ENCODE results near the gene DDX3X. TPM values are rescaled to one million over a fixed set of nuclear protein-coding genes. Genes with fewer than 3 reads are reported as not detected.

DDX3X gene
- total and polyA plus RNA-seq, 10 of the 15 experiments (the other 5 are each of a cell fraction or from before 2014, with no cell fraction given), result 52.0 to 283 (median 172) TPM

DNA sequence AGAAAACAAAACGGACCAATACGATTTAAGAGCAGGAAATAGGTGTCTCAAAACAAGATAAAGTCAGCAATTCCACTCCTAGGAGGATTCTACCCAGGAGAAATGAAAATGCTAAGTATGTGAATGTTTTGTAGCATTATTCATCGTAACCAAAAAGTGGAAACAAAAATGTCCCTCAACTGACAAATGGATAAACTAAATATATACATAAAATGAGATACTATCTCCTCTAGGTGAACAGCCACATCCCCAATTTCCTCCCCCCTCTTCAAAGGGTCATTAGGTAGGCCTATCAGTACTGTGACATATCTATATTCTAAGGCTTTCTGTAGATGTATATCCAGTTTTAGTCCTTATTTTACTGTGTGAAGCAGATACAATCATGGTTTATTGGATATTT lies 18.0 kb downstream of the DDX3X start (continued):
- TF ChIP-seq, protein P1, sequence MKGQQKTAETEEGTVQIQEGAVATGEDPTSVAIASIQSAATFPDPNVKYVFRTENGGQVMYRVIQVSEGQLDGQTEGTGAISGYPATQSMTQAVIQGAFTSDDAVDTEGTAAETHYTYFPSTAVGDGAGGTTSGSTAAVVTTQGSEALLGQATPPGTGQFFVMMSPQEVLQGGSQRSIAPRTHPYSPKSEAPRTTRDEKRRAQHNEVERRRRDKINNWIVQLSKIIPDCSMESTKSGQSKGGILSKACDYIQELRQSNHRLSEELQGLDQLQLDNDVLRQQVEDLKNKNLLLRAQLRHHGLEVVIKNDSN (IDR thresholded peaks at IDR 0.05; ENCODE audit: borderline replicate concordance, extremely low read length, insufficient read depth, low read depth, low read length), result no peak
- no peak for TF ChIP-seq STAT1 (conservative IDR thresholded peaks at IDR 0.05)
- TF ChIP-seq ZBED1 (IDR thresholded peaks at IDR 0.05; ENCODE audit: borderline replicate concordance), result peak; percentile 14; the same call in 1 of the 2 replicates
- TF ChIP-seq, protein P2, sequence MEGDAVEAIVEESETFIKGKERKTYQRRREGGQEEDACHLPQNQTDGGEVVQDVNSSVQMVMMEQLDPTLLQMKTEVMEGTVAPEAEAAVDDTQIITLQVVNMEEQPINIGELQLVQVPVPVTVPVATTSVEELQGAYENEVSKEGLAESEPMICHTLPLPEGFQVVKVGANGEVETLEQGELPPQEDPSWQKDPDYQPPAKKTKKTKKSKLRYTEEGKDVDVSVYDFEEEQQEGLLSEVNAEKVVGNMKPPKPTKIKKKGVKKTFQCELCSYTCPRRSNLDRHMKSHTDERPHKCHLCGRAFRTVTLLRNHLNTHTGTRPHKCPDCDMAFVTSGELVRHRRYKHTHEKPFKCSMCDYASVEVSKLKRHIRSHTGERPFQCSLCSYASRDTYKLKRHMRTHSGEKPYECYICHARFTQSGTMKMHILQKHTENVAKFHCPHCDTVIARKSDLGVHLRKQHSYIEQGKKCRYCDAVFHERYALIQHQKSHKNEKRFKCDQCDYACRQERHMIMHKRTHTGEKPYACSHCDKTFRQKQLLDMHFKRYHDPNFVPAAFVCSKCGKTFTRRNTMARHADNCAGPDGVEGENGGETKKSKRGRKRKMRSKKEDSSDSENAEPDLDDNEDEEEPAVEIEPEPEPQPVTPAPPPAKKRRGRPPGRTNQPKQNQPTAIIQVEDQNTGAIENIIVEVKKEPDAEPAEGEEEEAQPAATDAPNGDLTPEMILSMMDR (IDR thresholded peaks at IDR 0.05 in 2 of 3, conservative IDR thresholded peaks at IDR 0.05 in 1 of 3; ENCODE audit: control insufficient read depth in 2 of 3, extremely low read depth in 1 of 3, insufficient read depth in 1 of 3, low read depth in 3 of 3, low read length in 3 of 3), result no peak

DNA sequence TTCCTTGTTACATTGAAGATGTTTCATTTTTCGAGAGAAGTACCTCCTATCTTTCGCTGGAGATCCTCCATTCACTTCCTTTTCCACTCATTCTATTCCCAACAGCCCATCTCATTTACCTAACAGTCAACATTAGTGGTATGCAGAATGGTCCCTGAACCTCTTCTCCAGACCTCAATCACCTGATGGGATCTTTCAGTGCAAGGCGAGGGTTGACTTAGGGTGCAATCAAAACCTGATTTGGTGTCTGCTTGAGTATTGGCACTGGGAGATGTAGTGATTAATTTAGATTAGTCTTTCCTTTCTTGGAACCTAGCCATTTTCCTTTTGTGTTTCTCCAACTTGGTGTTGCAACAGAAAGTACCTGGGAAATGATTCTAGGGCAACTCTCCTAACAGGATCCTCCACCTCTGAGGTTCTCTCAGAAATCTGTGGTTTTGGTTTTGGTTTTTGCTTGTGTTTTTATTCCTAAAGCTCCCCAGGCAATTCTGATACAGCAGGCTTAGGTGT lies 18.4 kb downstream of the DDX3X start:
- Histone ChIP-seq H3K4me2 (ENCODE audit: control insufficient read depth, insufficient read depth) (no peak overlapping the region), H3K4me1 (ENCODE audit: control insufficient read depth, insufficient read depth, low read length) (no peaks in the 10 kb centered on the region), H3K79me2 (ENCODE audit: control insufficient read depth, insufficient read depth, low read length) (no peaks in the 10 kb centered on the region), H4K20me1 (ENCODE audit: control insufficient read depth, insufficient read depth) (no peaks in the 10 kb centered on the region), H3K27ac (ENCODE audit: control insufficient read depth, insufficient read depth) (no peak overlapping the region), H3K9me3 (replicated peaks; ENCODE audit: control insufficient read depth, insufficient read depth, low read length) (no peaks in the 10 kb centered on the region), H3K36me3 (ENCODE audit: control insufficient read depth in 2 of 2, insufficient read depth in 2 of 2, low read length in 1 of 2) (peaks cover 2 to 12% of the 10 kb centered on the region in 2 experiments), H3K9ac (ENCODE audit: control insufficient read depth, insufficient read depth, low read length) (no peak overlapping the region), H3K27me3 (replicated peaks in 1 of 2; ENCODE audit: control insufficient read depth in 2 of 2, insufficient read depth in 2 of 2, low read length in 1 of 2) (no peaks in the 10 kb centered on the region), H2AFZ (ENCODE audit: control insufficient read depth, low read depth, low read length) (no peak overlapping the region), H3K4me3 (no peak overlapping the region)
- ATAC-seq (peak; percentile 8; the same call in 2 of the 3 replicates), FAIRE-seq (no peak), DNase-seq (ENCODE audit: low read depth, low spot score) (no peak)
- 52% methylated on average over 3 of the region's 3 CpGs for WGBS (ENCODE audit: insufficient coverage, insufficient replicate concordance, low lambda C conversion rate, missing lambda C conversion rate)
- ChIA-PET RAD21 (ENCODE audit: unreplicated experiment) (no interaction called here), CTCF (interaction anchor here (0.9 to 1.6 kb wide), 2 partner anchors 15 to 408 kb away, joined by 3 to 5 read pairs; no protein-coding TSS in a partner anchor), POLR2A (no interaction called here), SMC1A (ENCODE audit: uncharacterized antibody, unreplicated experiment) (interaction anchor here (1.1 kb wide), 1 partner anchor 16 kb away, joined by 3 read pairs; no protein-coding TSS in a partner anchor)
- BruUV-seq (replicated peaks), result no TSS peak
- in situ Hi-C loops (cut with MboI), result no loop called here
- intact Hi-C loops (cut with micrococcal nuclease; ENCODE audit: unreplicated experiment), result no loop called here
- TF ChIP-seq POLR2AphosphoS2 (IDR thresholded peaks at IDR 0.05; ENCODE audit: low read depth, low read length) (0 out of 2 replicates have a peak, but pooled peaks have one; percentile 51), SMAD5 (IDR thresholded peaks at IDR 0.05; ENCODE audit: low read depth) (no peak), ZNF24 (IDR thresholded peaks at IDR 0.05) (no peak), MTA3 (IDR thresholded peaks at IDR 0.05; ENCODE audit: borderline replicate concordance, low read length) (peak; percentile 86), ZBED1 (IDR thresholded peaks at IDR 0.05; ENCODE audit: borderline replicate concordance) (0 out of 2 replicates have a peak, but pooled peaks have one; percentile 8), IRF4 (IDR thresholded peaks at IDR 0.05; ENCODE audit: low read depth, low read length) (no peak)
- TF ChIP-seq, protein P3, sequence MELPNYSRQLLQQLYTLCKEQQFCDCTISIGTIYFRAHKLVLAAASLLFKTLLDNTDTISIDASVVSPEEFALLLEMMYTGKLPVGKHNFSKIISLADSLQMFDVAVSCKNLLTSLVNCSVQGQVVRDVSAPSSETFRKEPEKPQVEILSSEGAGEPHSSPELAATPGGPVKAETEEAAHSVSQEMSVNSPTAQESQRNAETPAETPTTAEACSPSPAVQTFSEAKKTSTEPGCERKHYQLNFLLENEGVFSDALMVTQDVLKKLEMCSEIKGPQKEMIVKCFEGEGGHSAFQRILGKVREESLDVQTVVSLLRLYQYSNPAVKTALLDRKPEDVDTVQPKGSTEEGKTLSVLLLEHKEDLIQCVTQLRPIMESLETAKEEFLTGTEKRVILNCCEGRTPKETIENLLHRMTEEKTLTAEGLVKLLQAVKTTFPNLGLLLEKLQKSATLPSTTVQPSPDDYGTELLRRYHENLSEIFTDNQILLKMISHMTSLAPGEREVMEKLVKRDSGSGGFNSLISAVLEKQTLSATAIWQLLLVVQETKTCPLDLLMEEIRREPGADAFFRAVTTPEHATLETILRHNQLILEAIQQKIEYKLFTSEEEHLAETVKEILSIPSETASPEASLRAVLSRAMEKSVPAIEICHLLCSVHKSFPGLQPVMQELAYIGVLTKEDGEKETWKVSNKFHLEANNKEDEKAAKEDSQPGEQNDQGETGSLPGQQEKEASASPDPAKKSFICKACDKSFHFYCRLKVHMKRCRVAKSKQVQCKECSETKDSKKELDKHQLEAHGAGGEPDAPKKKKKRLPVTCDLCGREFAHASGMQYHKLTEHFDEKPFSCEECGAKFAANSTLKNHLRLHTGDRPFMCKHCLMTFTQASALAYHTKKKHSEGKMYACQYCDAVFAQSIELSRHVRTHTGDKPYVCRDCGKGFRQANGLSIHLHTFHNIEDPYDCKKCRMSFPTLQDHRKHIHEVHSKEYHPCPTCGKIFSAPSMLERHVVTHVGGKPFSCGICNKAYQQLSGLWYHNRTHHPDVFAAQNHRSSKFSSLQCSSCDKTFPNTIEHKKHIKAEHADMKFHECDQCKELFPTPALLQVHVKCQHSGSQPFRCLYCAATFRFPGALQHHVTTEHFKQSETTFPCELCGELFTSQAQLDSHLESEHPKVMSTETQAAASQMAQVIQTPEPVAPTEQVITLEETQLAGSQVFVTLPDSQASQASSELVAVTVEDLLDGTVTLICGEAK (IDR thresholded peaks at IDR 0.05; ENCODE audit: borderline replicate concordance), result no peak
- TF ChIP-seq, protein P4, sequence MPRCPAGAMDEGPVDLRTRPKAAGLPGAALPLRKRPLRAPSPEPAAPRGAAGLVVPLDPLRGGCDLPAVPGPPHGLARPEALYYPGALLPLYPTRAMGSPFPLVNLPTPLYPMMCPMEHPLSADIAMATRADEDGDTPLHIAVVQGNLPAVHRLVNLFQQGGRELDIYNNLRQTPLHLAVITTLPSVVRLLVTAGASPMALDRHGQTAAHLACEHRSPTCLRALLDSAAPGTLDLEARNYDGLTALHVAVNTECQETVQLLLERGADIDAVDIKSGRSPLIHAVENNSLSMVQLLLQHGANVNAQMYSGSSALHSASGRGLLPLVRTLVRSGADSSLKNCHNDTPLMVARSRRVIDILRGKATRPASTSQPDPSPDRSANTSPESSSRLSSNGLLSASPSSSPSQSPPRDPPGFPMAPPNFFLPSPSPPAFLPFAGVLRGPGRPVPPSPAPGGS (IDR thresholded peaks at IDR 0.05; ENCODE audit: borderline replicate concordance, insufficient read depth, low read depth, low read length, poor library complexity, severe bottlenecking), result peak; percentile 5

Data from GM12878 (cell line).